ENCODE measurements around the gene HERC4.

The HERC4 gene

DNA sequence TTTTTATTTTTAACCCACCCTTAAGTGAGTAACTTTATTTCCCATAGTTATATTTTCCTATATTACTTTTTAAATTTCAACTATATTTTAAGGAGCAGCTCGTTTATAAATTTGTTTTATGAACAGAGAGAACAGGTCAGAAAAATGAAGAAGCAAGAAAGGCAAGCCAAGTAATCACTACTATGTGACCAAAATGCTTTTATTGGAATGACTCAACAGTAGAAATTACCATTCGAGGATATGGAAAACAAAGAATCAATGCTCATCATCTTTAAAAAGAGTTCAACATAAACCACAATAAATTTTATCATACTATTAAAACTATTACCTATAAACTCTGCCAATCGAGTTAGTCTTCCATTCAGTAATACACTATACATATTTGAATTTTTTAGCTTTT, 7.6 kb downstream of the HERC4 start:
- no peak overlapping the region for H3K4me3 ChIP-seq (ENCODE audit: low read depth, low read length)
- DNase-seq (ENCODE audit: low read depth): no peak
- in situ Hi-C loops (cut with HindIII; ENCODE audit: low sequenced_read_pairs): loop anchor here (25.0 kb wide), 1 partner anchor 180 kb away; the partner anchor contains the start of gene SIRT1
- TF ChIP-seq, protein P1, sequence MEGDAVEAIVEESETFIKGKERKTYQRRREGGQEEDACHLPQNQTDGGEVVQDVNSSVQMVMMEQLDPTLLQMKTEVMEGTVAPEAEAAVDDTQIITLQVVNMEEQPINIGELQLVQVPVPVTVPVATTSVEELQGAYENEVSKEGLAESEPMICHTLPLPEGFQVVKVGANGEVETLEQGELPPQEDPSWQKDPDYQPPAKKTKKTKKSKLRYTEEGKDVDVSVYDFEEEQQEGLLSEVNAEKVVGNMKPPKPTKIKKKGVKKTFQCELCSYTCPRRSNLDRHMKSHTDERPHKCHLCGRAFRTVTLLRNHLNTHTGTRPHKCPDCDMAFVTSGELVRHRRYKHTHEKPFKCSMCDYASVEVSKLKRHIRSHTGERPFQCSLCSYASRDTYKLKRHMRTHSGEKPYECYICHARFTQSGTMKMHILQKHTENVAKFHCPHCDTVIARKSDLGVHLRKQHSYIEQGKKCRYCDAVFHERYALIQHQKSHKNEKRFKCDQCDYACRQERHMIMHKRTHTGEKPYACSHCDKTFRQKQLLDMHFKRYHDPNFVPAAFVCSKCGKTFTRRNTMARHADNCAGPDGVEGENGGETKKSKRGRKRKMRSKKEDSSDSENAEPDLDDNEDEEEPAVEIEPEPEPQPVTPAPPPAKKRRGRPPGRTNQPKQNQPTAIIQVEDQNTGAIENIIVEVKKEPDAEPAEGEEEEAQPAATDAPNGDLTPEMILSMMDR (IDR thresholded peaks at IDR 0.05; ENCODE audit: low read depth, low read length, missing control alignments): no peak

DNA sequence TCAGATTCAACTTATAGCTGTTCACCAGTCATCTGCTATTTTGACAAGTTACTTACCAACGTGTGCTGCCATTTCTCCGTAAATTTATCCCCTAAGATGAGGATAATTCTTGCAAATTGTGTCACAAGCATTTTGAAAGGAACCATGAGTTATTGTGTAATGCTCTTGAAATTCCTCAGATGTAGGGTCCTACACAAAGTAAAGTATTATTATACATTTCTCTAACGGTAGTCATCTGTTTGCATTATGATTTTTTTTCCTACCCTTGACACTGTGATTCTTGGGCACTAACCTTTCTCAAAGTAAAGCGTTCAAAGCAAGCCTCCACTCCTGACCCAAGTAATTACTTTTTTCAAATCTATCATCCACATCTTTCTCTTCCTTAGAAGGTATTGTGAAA, 8.1 kb downstream of the HERC4 start:
- H3K4me3 ChIP-seq (ENCODE audit: low read depth, low read length): no peak overlapping the region
- TF ChIP-seq, protein P1 (IDR thresholded peaks at IDR 0.05; ENCODE audit: low read depth, low read length, missing control alignments): no peak
- no peak for DNase-seq (ENCODE audit: low read depth)
- in situ Hi-C loops (cut with HindIII; ENCODE audit: low sequenced_read_pairs): loop anchor here (25.0 kb wide), 1 partner anchor 180 kb away; the partner anchor contains the start of gene SIRT1

DNA sequence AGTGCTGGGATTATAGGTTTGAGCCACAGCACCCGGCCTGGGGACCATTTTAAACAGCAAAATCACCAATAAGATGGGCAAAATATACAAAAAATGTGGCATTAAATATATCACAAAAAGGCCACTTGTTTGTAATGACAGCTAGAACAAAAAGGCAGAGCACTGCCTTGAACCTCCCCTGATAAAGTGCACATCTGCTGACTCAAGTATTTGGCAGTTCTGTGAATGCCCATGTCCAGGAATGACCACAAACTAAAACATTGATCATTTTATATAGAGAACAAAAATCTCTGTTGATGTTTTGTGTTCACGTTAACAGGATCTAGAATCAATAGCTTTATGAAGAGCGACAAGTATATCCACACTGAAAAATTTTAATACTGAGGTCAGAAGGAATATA, 21.5 kb downstream of the HERC4 start:
- TF ChIP-seq, protein P1 (IDR thresholded peaks at IDR 0.05; ENCODE audit: low read depth, low read length, missing control alignments): no peak
- no peak overlapping the region for H3K4me3 ChIP-seq (ENCODE audit: low read depth, low read length)
- in situ Hi-C loops (cut with HindIII; ENCODE audit: low sequenced_read_pairs): loop anchor here (5.0 to 25.0 kb wide), 2 partner anchors 96 to 166 kb away; partner anchors contain the start of gene SIRT1
- no peak for DNase-seq (ENCODE audit: low read depth)

DNA sequence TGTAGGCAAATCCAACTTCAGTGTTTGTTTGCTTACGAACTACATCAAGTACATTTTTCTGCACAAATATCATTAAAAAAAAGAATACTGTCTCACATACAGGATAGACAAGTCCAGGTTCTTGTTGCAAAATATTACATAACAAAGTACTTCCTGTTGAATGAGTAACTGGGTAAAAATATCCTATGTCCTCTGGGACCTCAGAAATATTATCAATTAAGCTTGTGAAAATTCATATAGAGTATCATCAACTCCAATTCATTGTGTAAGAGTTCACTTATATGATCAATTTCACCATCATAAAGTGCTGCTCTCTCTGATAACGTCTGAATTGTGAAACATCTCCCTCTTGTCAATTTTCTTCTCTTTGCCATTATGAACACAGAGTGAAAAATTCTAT, 22.6 kb downstream of the HERC4 start:
- DNase-seq (ENCODE audit: low read depth): no peak
- TF ChIP-seq, protein P1 (IDR thresholded peaks at IDR 0.05; ENCODE audit: low read depth, low read length, missing control alignments): no peak
- H3K4me3 ChIP-seq (ENCODE audit: low read depth, low read length): no peak overlapping the region
- in situ Hi-C loops (cut with HindIII; ENCODE audit: low sequenced_read_pairs): loop anchor here (5.0 to 25.0 kb wide), 2 partner anchors 95 to 165 kb away; partner anchors contain the start of gene SIRT1

DNA sequence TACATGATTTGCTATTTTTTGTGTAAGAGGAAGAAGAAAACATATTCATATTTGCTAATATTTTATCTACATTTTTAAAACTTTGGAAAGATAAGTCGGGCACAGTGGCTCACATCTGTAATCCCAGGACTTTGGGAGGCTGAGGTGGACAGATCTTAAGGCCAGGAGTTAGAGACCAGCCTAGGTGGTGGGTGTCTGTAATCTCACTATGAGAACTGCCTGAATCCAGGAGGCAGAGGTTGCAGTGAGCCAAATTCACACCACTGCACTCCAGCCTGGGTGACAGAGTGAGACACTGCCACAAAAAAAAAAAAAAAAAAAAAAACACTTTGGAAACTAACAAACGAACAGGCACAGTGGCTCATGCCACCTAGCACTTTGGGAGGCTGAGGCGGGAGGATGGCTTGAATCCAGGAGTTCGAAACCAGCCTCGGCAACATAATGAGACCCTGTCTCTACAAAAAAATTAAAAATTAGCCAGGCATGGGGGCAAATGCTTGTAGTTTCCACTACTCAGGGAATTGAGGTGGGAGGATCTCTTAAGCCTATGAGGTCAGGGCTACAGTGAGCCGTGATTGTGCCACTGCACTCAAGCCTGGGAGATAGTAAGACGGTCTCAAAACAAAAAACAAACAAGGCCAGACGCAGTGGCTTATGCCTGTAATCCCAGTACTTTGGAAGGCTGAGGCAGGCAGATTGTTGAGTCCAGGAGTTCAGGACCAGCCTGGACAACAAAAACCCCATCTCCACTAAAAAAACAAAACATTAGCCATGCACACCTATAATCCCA, 25.6 kb downstream of the HERC4 start:
- TF ChIP-seq, protein P1 (IDR thresholded peaks at IDR 0.05; ENCODE audit: low read depth, low read length, missing control alignments): no peak
- no peak for DNase-seq (ENCODE audit: low read depth)
- in situ Hi-C loops (cut with HindIII; ENCODE audit: low sequenced_read_pairs): loop anchor here (5.0 to 25.0 kb wide), 2 partner anchors 92 to 162 kb away; partner anchors contain the start of gene SIRT1
- H3K4me3 ChIP-seq (ENCODE audit: low read depth, low read length): no peak overlapping the region

DNA sequence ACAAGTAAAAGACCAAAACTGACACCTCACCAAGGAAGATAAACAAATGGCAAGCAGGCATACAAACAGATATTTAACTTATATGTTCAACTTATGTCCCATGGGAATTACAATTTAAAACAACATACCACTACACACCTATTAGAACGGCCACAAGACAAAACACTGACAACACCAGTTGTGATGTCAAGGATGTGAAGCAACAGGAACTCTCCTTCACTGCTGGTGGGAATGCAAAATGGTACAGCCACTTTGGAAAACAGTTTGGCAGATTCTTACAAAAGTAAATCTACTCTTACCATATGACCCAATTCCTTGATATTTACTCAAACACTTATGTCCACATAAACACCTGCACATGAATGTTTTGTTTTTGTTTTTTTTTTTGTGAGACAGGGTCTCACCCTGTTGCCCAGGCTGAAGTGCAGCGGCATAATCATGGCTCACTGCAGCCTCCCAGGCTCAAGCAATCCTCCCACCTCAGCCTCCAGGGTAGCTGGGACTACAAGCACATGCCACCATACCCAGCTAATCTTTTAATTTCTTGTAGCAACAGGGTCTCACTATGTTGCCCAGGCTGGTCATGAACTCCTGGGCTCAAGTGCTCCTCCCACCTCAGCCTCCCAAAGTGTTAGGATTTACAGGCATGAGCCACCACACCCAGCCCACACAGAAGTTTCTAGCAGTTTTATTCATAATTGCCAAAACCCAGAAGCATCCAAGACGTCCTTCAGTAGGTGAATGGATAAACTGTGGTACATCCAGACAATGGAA, 27.3 kb downstream of the HERC4 start:
- in situ Hi-C loops (cut with HindIII; ENCODE audit: low sequenced_read_pairs): no loop called here

More for the DNA sequence above, 27.3 kb downstream of the HERC4 start:
- no peak overlapping the region for H3K4me3 ChIP-seq (ENCODE audit: low read depth, low read length)
- DNase-seq (ENCODE audit: low read depth): no peak
- TF ChIP-seq, protein P1 (IDR thresholded peaks at IDR 0.05; ENCODE audit: low read depth, low read length, missing control alignments): no peak

Data from astrocyte of the cerebellum (primary cell).